Stomach (tissue), 9 donors: Measurements from ENCODE around the gene CST7. TPM values are rescaled to one million over a fixed set of nuclear protein-coding genes. Genes with fewer than 3 reads are reported as not detected.

Experiments
- DNase-seq, 2 donors: peaks; one replicate each; pipeline versions ENCODE4 v3.0.0 to v3.0.0-alpha.2; 2013 to 2019
- H3K27ac ChIP-seq, 5 donors: fragments of 200-600 bp in 4 of 5; sonication (generic) in 4 of 5; one replicate each; pipeline ENCODE4 v1.5.1; 2013 to 2019; ENCODE audit warnings: mild to moderate bottlenecking in 1 of 5, moderate library complexity in 1 of 5
- H3K27me3 ChIP-seq, 3 donors: fragments of 200-600 bp; sonication (generic); one replicate each; pipeline ENCODE4 v1.5.1; 2017 to 2019; ENCODE audit warnings: mixed run types in 1 of 3
- H3K36me3 ChIP-seq, 4 donors: fragments of 200-600 bp; sonication (generic); 1 replicate in 3 of 4; 2 replicates in 1 of 4; pipeline ENCODE4 v1.5.1; 2016 to 2019
- H3K4me1 ChIP-seq, 4 donors: fragments of 200-600 bp; sonication (generic); one replicate each; pipeline ENCODE4 v1.5.1; 2016 to 2019
- H3K4me3 ChIP-seq, 4 donors: fragments of 200-600 bp; sonication (generic) in 3 of 4; one replicate each; pipeline ENCODE4 v1.5.1; 2016 to 2019; ENCODE audit warnings: mild to moderate bottlenecking in 1 of 4
- H3K9me3 ChIP-seq, 4 donors: fragments of 200-600 bp; sonication (generic); one replicate each; pipeline ENCODE4 v1.5.1; 2016 to 2019
- EP300 ChIP-seq: sonication (generic); formaldehyde crosslinking; IDR thresholded peaks from one replicate; pipeline ENCODE4 v1.6.1; 2017; ENCODE audit warnings: antibody characterized with exemption
- POLR2A ChIP-seq, 4 donors: fragments of 450-650 bp; IDR thresholded peaks; one replicate each; pipeline ENCODE4 v1.6.1; 2016; ENCODE audit warnings: antibody characterized with exemption in 4 of 4, control low read depth in 2 of 4, mild to moderate bottlenecking in 1 of 4, moderate library complexity in 1 of 4
- POLR2AphosphoS5 ChIP-seq, 3 donors: sonication (generic); formaldehyde crosslinking; IDR thresholded peaks; one replicate each; pipeline ENCODE4 v1.6.1; 2016; ENCODE audit warnings: antibody characterized with exemption in 3 of 3
- WGBS, 5 donors: extraction: QIAGEN DNeasy Blood & Tissue Kit in 3 of 5; methylation state at CpG; one replicate each; pipeline versions ENCODE4 v1.1.5 to v1.1.7; 2013 to 2018; 5-methylcytosine and 5-hydroxymethylcytosine counted together
- intact Hi-C: fragments of 100-400 bp; cut with DNase I; formaldehyde crosslinking; loops from one replicate; pipeline ENCODE4 v1.15.1; 2023; ENCODE audit warnings: low total_unique reads
- polyA plus RNA-seq, 3 donors: library from polyadenylated mRNA; stranded (reverse); fragments of 200-250 nt; gene quantifications; one replicate each; pipeline ENCODE4 v1.2.3, GENCODE V29; 2013
- total RNA-seq, 5 donors: library from RNA; depleted of rRNA; stranded (reverse); fragments of >200 nt; gene quantifications; one replicate each; pipeline versions ENCODE4 v1.1.0 to v1.2.3, GENCODE V29; 2014 to 2016
- TF ChIP-seq, protein P1 (sequence below), 7 experiments: fragments of 450-650 bp in 4 of 7; fragments of 200-600 bp in 3 of 7; sonication (generic) in 3 of 7; IDR thresholded peaks; one replicate each; pipeline ENCODE4 v1.5.1; 2016 to 2019; ENCODE audit warnings: antibody characterized with exemption in 7 of 7, control low read depth in 2 of 7, mild to moderate bottlenecking in 1 of 7
- donor health status: healthy with polysubstance abuse.
- donor health status: Bipolar disorder and iron deficiency.
- donor health status: healthy.

CST7 gene
- total and polyA plus RNA-seq, 8 donors = 0.87 to 8.3 (median 2.5) TPM; not detected in 1

DNA sequence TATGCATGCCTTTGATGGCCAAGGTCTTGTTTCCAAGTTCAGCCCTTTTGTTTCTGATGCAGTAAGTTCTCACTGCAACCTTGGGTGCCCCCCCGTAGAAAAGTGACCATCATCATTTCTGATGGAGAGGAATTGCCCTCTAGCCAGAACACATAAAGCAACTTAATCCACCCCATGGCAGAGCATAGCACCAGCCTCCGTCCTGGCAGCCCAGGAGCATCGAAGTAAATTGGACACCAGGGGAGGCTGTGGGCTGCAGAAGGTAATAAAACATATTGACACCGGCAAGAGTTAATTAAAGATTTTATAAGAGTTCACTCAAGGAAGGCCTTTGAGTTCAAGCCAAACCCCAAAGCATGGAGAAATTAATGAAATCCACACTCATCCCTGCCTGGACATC lies 39.2 kb upstream of the CST7 start:
- Histone ChIP-seq H3K36me3 (no peaks in the 10 kb centered on the region), H3K4me3 (no peak overlapping the region), H3K27ac (no peak overlapping the region), H3K27me3 (peaks cover 0 to 8% (median 0%) of the 10 kb centered on the region in 3 donors), H3K4me1 (no peaks in the 10 kb centered on the region), H3K9me3 (peaks cover 0 to 27% (median 21%) of the 10 kb centered on the region in 4 donors)
- WGBS, 5 donors = 79 to 94% (median 90%) methylated on average over 4 of the region's 4 CpGs
- TF ChIP-seq, protein P1, sequence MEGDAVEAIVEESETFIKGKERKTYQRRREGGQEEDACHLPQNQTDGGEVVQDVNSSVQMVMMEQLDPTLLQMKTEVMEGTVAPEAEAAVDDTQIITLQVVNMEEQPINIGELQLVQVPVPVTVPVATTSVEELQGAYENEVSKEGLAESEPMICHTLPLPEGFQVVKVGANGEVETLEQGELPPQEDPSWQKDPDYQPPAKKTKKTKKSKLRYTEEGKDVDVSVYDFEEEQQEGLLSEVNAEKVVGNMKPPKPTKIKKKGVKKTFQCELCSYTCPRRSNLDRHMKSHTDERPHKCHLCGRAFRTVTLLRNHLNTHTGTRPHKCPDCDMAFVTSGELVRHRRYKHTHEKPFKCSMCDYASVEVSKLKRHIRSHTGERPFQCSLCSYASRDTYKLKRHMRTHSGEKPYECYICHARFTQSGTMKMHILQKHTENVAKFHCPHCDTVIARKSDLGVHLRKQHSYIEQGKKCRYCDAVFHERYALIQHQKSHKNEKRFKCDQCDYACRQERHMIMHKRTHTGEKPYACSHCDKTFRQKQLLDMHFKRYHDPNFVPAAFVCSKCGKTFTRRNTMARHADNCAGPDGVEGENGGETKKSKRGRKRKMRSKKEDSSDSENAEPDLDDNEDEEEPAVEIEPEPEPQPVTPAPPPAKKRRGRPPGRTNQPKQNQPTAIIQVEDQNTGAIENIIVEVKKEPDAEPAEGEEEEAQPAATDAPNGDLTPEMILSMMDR (IDR thresholded peaks at IDR 0.05) = no peak
- no peak for TF ChIP-seq POLR2AphosphoS5 (IDR thresholded peaks at IDR 0.05)
- DNase-seq = no peak
- intact Hi-C loops = no loop called here

DNA sequence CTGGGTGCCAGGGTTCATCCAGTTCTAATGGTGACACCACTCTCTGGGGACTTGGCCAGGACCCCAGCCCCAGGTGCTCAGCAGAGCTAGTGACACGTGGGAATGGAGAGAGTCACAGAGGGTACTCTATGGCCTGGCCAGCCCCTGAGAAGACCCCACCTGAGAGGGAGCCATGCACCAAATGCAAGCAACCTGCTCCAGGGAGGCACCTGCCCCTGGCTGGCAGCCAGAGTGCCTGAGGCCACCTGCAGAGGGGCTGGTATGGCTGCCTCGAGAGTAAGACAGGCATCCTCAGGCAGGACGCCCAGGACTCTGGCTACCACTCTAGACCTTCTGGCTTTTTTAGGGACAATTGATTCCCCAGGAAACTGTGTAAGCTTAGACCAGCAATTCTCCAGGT lies 38.6 kb upstream of the CST7 start:
- intact Hi-C loops = no loop called here
- 57 to 71% (median 62%) methylated on average over 3 of the region's 3 CpGs for WGBS, 5 donors

DNA sequence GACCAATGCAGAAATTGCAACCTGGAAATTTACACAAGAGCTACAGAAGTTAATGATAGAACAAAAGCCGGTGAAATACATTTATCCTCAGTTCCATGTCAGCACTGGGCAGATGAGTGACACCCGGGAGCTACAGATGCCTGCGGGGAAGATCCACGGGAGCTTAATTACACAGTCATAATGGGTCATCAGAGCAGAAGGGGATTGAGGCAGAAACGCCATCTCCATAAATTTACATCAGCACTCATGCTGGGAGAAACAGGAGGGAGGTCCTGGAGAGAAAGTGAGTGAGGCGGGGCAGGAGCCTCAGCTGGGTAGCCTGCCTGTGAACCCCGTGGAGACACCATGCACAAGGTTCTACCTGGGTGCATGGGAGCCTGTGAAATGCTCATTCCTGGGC lies 37.6 kb upstream of the CST7 start:
- TF ChIP-seq POLR2AphosphoS5 (IDR thresholded peaks at IDR 0.05) = no peak
- TF ChIP-seq, protein P1 (IDR thresholded peaks at IDR 0.05) = no peak
- TF ChIP-seq POLR2A (IDR thresholded peaks at IDR 0.05) = no peak
- no peak for TF ChIP-seq EP300
- DNase-seq = no peak
- Histone ChIP-seq H3K9me3 (peaks cover 0 to 24% (median 20%) of the 10 kb centered on the region in 4 donors), H3K36me3 (no peaks in the 10 kb centered on the region), H3K27ac (no peak overlapping the region), H3K4me1 (no peaks in the 10 kb centered on the region), H3K27me3 (peaks cover 0 to 8% (median 0%) of the 10 kb centered on the region in 3 donors), H3K4me3 (no peak overlapping the region)
- WGBS, 5 donors = 48 to 70% (median 57%) methylated on average over 7 of the region's 7 CpGs
- intact Hi-C loops = no loop called here

More for the DNA sequence above, 38.6 kb upstream of the CST7 start:
- peaks cover 0 to 27% (median 21%) of the 10 kb centered on the region in 4 donors for H3K9me3 ChIP-seq
- H3K27ac ChIP-seq = no peak overlapping the region
- peaks cover 0 to 8% (median 0%) of the 10 kb centered on the region in 3 donors for H3K27me3 ChIP-seq
- H3K4me3 ChIP-seq = no peak overlapping the region
- no peaks in the 10 kb centered on the region for H3K4me1 ChIP-seq
- TF ChIP-seq POLR2A (IDR thresholded peaks at IDR 0.05) = no peak
- no peak for TF ChIP-seq POLR2AphosphoS5 (IDR thresholded peaks at IDR 0.05)
- TF ChIP-seq EP300 = no peak
- TF ChIP-seq, protein P1 (IDR thresholded peaks at IDR 0.05) = no peak
- H3K36me3 ChIP-seq = no peaks in the 10 kb centered on the region
- no peak for DNase-seq

DNA sequence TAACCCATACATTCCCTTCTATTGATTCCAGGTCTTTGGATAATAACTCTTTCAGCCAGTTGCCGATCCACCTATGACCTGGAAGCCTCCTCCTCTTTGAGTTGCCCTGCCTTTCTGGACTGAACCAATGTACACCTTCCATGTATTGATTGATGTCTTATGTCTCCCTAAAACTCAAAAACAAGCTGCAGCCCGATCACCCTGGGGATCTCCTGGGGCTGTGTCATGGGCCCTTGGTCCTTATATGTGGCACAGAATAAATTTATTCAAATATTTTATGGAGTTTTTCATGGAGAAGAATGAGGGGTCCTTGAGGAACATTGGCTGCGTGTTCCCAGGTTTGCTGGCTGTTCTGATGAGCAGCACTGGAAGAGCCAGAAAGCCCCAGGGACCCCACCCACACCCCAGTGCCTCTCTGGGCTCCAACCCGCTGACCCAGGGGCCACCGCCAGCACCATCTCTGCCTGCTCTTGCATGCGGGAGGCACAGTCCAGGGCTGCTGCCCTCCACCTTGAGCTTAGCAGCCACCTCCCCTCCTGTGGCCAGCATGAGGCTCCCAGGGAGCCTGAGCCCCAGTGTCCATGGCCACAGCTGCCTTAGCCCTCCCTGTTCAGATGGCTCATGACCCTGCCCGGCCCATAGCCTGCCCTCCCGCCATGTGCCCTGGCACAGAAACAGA lies 36.5 kb upstream of the CST7 start:
- DNase-seq = no peak
- Histone ChIP-seq H3K27me3 (peaks cover 0 to 8% (median 0%) of the 10 kb centered on the region in 3 donors), H3K9me3 (peaks cover 0 to 15% (median 13%) of the 10 kb centered on the region in 4 donors), H3K36me3 (no peaks in the 10 kb centered on the region), H3K4me3 (no peak overlapping the region), H3K4me1 (no peaks in the 10 kb centered on the region), H3K27ac (no peak overlapping the region)
- 79 to 93% (median 87%) methylated on average over 6 to 8 of the region's 8 CpGs for WGBS, 5 donors
- intact Hi-C loops = no loop called here
- no peak for TF ChIP-seq POLR2A (IDR thresholded peaks at IDR 0.05)
- TF ChIP-seq EP300 = no peak
- TF ChIP-seq, protein P1 (IDR thresholded peaks at IDR 0.05) = no peak
- TF ChIP-seq POLR2AphosphoS5 (IDR thresholded peaks at IDR 0.05) = no peak
